GM19099 (cell line): ENCODE results near the gene GFRA1.

ENCODE experiments used
- POLR2A ChIP-seq: IDR thresholded peaks from 3 replicates; pipeline ENCODE4 v1.6.1; 2011; ENCODE audit warnings: low read depth; ENCODE audit not compliant: insufficient read length; ENCODE audit errors: extremely low read depth

Gene GFRA1

DNA sequence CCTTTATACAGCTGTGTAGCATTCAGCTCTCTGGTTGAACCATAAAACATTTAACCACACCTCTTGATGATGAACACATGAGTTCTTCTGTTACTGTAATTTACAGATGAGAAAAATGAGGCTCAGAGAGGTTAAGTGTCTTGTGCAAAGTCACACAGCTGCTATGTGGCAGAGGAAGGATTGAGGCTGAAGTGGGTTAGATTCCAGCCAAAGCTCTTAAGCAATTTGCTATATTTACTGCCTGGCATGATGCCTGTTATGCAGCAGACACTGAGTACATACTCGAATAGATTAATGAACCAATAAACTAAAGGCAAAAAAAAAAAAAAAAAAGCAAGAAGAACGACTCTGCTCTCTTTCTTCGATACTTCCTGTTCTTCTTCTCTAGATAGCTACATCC is 35.7 kb downstream of the GFRA1 start:
- no peak for TF ChIP-seq POLR2A

- TF ChIP-seq POLR2A = no peak
Measured at GRCh38 chr10:116233230-116233629, 39.8 kb downstream of the GFRA1 start.

- no peak for TF ChIP-seq POLR2A
Measured at GRCh38 chr10:116232613-116233012, 40.4 kb downstream of the GFRA1 start.

DNA sequence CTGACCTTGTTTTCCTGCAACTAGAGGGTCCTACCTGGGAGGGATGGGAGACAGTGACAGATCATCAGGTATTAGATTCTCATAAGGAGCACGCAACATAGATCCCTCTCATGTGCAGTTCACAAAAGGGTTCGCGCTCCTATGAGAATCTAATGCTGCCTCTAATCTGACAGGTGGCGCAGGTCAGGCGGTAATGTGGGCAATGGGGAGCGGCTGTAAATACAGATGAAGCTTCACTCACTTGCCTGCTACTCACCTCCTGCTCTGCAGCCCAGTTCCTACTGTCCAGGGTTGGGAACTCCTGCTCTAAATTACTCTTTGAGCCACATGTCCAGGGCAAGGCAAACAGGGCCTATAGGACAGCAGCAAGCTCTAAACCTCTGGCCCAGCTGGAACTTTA is 46.2 kb downstream of the GFRA1 start:
- no peak for TF ChIP-seq POLR2A

GRCh38 chr10:116226053-116226452 is 47.0 kb downstream of the GFRA1 start:
- TF ChIP-seq POLR2A = no peak

- no peak for TF ChIP-seq POLR2A
Measured at GRCh38 chr10:116223289-116223688, 49.7 kb downstream of the GFRA1 start.

GRCh38 chr10:116221053-116221452 is 52.0 kb downstream of the GFRA1 start:
- no peak for TF ChIP-seq POLR2A

- TF ChIP-seq POLR2A = no peak
Measured at GRCh38 chr10:116216676-116217075, 56.3 kb downstream of the GFRA1 start.

GRCh38 chr10:116215651-116216050 is 57.4 kb downstream of the GFRA1 start:
- no peak for TF ChIP-seq POLR2A

GRCh38 chr10:116211682-116212081 is 61.3 kb downstream of the GFRA1 start:
- TF ChIP-seq POLR2A = no peak

GRCh38 chr10:116210588-116211346 is 62.2 kb downstream of the GFRA1 start:
- no peak for TF ChIP-seq POLR2A

DNA sequence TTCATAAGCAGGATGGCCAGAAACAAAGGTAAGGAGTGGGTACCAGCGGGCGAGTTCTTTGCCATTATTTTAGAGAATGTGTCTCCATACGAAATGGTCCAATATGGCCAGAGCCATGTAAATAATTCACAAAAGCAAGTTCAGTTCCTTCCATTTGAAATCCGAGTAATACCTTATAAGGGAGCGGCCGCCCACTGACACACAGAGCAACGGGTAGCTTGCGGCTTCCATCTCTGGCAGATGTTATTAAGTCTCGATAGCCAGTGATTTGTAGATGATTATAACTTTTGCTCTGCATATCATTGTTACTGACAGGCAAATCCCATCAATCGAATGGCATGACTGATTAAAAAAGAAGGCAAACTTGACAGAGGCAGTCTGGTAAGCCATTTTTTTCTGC is 63.2 kb downstream of the GFRA1 start:
- no peak for TF ChIP-seq POLR2A

- no peak for TF ChIP-seq POLR2A
Measured at GRCh38 chr10:116208956-116209567, 63.9 kb downstream of the GFRA1 start.

DNA sequence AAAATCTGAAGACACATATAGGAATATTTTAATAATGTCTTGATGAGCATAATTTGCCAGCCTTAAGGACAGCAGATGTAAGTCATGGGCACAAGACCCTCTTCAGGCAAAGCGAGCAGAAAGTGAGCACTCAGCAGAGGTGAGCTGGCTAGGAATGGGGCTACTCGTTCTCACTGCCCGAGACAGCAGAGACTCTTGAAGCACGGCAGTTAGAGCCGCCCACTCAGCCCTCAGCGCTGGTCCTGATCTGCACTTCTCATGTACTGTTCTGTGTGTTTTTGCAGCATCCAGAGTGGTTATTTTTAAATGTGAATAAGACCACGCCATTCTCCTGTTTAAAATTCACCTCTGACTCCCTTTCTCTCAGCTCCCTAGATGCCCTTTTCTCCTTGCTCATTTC is 65.3 kb downstream of the GFRA1 start:
- no peak for TF ChIP-seq POLR2A

GRCh38 chr10:116203661-116204060 is 69.3 kb downstream of the GFRA1 start:
- no peak for TF ChIP-seq POLR2A

- no peak for TF ChIP-seq POLR2A
Measured at GRCh38 chr10:116201670-116202430, 71.2 kb downstream of the GFRA1 start.
